Stimulated activated CD8-positive, alpha-beta memory T cell treated with anti-CD3 and anti-CD28 coated beads, Interleukin-12 subunit alpha, Interleukin-12 subunit beta, amount 100 ng/mL, for 1 hour (primary cell): ENCODE data around the gene RC3H2.
A peak's percentile ranks its signal among the peaks of the same experiment; 100 is the strongest.
"Not testable (repeated sequence)": the region's sequence is repeated elsewhere in the genome, so short reads cannot be mapped to it uniquely, and the experiment has no call there.

Experiments
- DNase-seq: peaks from one replicate; pipeline ENCODE4 v3.0.0-alpha.2; 2020; ENCODE audit warnings: low read depth

The RC3H2 gene

DNA sequence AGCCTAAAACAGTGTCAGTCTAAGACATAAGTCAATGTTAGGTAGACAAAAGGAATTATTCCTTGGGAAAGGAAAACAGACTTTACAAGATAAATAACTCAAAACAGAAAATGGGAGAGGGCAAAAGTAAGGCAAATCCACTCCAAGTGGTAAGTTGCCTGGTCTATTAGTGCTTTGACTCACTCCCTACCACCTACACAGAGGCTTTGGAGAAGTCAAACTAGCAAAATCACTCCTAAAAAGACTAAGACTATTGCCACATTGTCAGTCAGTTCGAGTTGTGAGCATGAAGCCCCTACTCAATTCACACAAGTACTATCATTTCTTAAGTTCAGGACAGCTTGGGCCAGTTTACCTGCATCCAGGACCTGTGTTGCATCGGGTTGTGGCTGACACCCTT, 13.2 kb upstream of the RC3H2 start:
- no peak for DNase-seq

- DNase-seq: peak; percentile 48
Observed at GRCh38 chr9:122912964-122913673, 8.0 kb upstream of the RC3H2 start, which contains the start of gene ZBTB6. Gene ZBTB6, minus strand, starts transcription at chr9:122913323. Its CDS starts 1,251 bp downstream, at chr9:122912072.

- no peak for DNase-seq
Observed at GRCh38 chr9:122912671-122912963, 7.5 kb upstream of the RC3H2 start.

DNA sequence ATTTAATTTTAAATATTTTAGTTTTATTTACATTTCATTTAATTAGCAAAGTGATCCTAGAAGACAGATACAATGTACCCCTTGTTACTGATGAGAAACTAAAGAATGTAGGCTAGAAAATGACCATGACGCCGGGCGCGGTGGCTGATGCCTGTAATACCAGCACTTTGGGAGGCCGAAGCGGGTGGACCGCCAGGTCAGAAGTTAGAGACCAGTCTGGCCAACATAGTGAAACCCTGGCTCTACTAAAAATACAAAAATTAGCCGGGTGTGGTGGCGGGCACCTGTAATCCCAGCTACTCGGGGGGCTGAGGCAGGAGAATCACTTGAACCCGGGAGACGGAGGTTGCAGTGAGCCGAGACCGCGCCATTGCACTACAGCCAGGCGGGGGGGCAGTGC, 963 bp upstream of the RC3H2 start:
- not testable (repeated sequence) for DNase-seq

- peak; percentile 4 for DNase-seq
Observed at GRCh38 chr9:122904466-122904822, 715 bp downstream of the RC3H2 start.

DNA sequence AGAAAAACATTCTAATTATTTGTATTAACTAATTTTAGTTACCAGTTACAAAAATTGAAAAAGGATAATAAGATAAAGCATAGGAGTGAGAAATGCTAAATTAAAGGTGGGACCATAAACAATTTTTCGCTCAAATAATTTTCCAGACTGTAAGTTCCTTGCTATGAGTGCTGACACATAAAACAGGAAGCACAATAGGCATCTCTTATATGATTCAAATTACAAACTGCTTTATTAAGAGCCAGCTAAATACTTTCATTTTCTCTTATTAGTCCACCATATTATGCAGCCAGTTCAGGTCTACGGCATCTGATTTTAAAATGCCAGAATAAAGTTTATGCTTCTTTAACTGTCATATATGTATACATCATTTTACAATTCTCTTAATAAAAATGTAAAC, 4.4 kb downstream of the RC3H2 start:
- DNase-seq: no peak

- DNase-seq: no peak
Observed at GRCh38 chr9:122897969-122898368, 7.2 kb downstream of the RC3H2 start.

- no peak for DNase-seq
Observed at GRCh38 chr9:122888480-122888879, 16.7 kb downstream of the RC3H2 start.

DNA sequence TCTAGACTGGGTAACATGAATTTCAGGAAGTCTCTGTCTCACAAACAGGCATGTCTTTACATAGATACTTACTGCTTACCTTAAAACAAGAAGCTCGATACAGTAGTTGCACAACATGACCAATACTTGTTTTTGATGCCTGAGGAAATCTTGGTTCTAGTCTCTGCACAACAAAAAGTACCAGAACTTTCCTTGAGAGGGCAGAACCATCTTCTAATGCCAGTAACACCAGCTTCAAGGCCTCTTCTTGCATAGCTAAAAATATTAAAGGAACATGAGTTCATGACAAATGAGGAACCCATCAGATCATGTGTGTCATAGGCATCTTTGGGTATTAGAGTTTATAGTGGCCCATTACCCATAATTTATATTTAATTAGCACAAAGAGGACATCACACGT, 22.0 kb downstream of the RC3H2 start:
- DNase-seq: no peak

GRCh38 chr9:122879443-122879842, 25.7 kb downstream of the RC3H2 start:
- DNase-seq: no peak

- no peak for DNase-seq
Observed at GRCh38 chr9:122875523-122875922, 29.6 kb downstream of the RC3H2 start.

DNA sequence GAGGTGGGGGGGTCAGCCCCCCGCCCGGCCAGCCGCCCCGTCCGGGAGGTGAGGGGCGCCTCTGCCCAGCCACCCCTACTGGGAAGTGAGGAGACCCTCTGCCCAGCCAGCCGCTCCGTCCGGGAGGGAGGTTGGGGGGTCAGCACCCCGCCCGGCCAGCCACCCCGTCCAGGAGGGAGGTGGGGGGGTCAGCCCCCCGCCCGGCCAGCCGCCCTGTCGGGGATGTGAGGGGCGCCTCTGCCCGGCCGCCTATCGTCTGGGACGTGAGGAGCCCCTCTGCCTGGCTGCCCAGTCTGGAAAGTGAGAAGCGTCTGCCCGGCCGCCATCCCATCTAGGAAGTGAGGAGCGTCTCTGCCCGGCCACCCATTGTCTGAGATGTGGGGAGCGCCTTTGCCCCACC, 37.9 kb downstream of the RC3H2 start:
- DNase-seq: not testable (repeated sequence)

GRCh38 chr9:122866079-122866478, 39.1 kb downstream of the RC3H2 start:
- no peak for DNase-seq

GRCh38 chr9:122865300-122865699, 39.9 kb downstream of the RC3H2 start:
- DNase-seq: no peak

- no peak for DNase-seq
Observed at GRCh38 chr9:122863407-122863806, 41.8 kb downstream of the RC3H2 start.

- no peak for DNase-seq
Observed at GRCh38 chr9:122860319-122861142, 44.6 kb downstream of the RC3H2 start.

DNA sequence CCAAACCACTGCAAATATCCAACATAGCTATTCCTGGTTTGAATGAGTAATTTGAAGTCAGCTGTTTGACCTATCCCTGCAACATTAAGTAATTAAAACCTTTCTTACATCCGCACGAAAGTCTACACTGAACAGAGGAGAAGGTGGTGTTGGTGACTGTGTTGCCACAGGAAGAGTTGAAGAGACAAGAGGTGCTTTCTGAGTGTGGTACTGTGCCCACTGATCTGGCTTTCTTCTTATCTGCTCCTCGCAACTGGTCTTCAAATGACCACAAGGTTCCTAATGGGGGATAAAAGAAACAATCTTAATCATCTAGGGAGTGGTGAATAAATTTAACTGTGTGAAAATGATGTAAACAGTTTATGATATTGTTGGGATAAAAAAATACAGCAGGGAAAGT, 47.3 kb downstream of the RC3H2 start:
- no peak for DNase-seq

GRCh38 chr9:122852085-122852786, 52.9 kb downstream of the RC3H2 start:
- DNase-seq: not testable (repeated sequence)

DNA sequence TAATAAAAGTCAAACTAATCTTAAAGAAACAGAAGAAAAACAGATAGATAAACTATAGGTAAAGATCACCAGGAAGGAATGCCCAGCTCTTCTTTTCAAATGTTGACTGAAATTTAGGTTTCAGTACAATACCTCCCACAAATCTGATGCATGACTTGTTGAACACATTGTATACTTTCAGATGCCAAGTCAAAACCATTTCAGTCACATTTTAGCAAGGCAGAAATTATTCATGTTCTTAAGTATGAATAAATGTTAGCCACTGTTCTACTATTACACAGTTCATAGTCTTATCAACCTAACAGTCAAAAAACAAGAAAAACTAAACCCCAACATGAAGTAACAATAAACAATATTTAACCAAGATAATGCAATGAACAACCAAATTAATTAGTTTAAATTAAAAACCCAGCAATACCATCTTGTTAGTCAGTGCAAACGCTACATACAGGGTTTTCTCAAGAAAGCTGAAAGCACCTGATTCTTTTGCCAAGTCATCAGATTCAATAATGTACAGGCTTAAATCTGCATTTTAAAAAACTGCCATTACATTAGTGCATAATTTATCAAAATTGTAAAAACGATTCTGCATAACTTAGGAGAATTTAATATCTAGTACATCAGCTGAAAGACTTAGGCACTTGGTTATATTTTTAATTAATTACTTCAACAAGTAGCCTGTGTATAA, 56.8 kb downstream of the RC3H2 start:
- no peak for DNase-seq

GRCh38 chr9:122846371-122846940, 58.7 kb downstream of the RC3H2 start:
- no peak for DNase-seq

- no peak for DNase-seq
Observed at GRCh38 chr9:122845116-122845515, 60.0 kb downstream of the RC3H2 start.

DNA sequence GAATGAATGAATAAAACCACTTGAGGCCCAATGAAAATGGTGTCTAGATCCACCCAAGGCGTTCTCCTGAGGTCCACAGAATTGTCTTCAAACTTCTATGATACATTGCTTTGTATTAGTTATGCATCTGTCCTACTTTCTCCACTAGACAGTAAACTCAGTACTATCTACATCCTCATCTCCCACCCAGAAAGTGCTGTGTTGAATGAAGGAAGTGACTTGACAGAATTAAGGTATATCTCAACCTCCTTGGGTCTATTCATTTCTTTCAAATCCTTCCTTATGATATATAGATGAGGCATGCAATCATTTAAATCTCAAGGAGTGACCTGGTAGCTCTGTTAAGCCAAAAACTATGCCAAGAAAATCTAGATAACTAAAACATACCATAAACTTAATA, 61.0 kb downstream of the RC3H2 start:
- no peak for DNase-seq
